Measurements from ENCODE around the gene PEX11B. TPM values are rescaled to one million over a fixed set of nuclear protein-coding genes. Genes with fewer than 3 reads are reported as not detected.

The PEX11B gene
- total RNA-seq, 6 experiments from 2014 or later: 12.3 to 23.0 (median 15.2) TPM

DNA sequence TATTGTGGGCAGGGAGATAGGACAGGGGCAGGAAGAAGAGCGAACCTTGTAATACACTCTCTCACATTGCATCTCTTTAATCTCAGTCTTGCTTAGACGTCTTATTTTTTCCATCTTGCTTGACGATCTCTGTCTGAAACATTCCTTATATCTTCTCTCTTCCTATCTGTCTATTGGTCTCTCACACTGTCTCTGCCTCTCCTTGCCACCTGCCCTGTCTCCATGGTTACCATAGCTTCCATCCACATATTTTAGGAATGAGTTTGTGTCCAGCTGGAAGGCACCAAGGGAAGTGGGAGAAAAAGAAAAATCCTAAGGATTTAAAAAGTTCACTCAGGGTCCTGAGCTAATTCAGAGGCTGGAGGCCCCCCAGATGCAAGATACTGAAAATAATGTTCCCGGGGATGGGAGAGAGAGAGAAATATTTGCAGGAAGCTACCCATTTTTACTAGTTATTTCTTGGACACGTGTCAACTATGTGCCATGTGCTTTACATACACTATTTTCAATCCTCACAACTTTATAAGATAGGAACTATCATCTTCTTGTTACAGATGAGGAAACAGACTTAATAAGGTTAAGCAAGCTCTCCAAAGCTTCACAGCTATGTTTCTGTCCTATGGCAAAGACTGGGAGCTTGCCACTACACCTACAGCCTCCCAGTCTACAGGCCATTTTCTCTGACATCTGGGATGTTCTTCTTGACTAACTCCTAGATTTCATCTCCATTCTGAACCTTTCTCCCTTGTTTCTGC is 44.9 kb upstream of the PEX11B start:
- 58% methylated on average over 5 of the region's 5 CpGs for WGBS (ENCODE audit: insufficient coverage, low coverage, low lambda C conversion rate, missing lambda C conversion rate)
- Histone ChIP-seq H3K4me3 (peak overlapping the region; percentile 62 to 74 (median 63)), H3K27me3 (no peaks in the 10 kb centered on the region), H3K36me3 (no peaks in the 10 kb centered on the region), H3K27ac (peak overlapping the region; percentile 59 to 79 (median 74)), H3K9me3 (no peaks in the 10 kb centered on the region), H3K4me1 (peaks cover 0 to 32% (median 8%) of the 10 kb centered on the region in 4 donors)
- TF ChIP-seq, protein P1, sequence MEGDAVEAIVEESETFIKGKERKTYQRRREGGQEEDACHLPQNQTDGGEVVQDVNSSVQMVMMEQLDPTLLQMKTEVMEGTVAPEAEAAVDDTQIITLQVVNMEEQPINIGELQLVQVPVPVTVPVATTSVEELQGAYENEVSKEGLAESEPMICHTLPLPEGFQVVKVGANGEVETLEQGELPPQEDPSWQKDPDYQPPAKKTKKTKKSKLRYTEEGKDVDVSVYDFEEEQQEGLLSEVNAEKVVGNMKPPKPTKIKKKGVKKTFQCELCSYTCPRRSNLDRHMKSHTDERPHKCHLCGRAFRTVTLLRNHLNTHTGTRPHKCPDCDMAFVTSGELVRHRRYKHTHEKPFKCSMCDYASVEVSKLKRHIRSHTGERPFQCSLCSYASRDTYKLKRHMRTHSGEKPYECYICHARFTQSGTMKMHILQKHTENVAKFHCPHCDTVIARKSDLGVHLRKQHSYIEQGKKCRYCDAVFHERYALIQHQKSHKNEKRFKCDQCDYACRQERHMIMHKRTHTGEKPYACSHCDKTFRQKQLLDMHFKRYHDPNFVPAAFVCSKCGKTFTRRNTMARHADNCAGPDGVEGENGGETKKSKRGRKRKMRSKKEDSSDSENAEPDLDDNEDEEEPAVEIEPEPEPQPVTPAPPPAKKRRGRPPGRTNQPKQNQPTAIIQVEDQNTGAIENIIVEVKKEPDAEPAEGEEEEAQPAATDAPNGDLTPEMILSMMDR (IDR thresholded peaks at IDR 0.05): no peak
- no peak for TF ChIP-seq POLR2A (IDR thresholded peaks at IDR 0.05)
- DNase-seq: no peak
- intact Hi-C loops (cut with DNase I): no loop called here
- no peak for ATAC-seq

DNA sequence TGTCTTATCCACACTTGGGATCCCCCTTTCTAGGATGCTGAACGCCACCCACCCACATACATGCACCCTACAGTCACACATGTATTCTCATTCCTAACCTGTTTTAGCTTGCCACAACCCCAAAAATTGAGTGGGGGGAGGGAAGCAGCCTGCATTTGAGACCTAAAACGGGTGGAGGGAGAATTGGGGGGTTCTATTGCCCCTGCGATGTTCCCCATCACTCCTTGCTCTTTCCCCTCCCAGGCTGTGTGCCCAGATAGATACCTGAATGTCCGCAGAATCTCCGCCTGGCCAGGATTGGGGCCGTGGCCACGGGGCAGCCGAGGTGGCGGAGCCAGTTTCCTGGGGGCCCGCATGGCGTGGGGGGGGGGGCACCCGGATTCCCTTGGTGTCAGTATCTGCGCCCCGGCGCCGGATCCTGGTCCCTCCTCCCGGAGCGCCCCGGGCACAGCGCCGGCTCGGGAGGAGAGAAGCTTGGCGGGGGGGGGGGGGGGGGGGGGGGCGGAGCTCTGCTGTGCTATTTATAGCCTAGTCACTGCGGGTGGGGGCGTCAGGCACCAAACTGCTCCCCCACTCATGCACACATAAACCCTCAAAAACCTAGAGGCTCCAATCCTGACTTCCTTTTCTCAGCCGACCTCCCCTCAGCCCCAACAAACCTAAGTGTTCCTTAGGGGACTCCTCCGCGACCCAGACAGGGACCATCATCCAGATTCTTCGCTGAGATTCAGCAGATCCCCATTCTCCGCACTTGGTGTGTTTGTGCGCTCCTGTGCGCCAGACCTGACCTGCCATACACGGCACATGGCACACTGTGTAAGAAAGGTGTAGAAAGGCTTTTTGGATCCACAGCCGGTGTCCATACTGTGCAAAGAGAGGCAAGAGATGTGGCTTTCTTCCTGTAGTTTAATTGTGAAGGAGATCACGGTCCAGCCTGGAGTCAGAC is 43.9 kb upstream of the PEX11B start:
- TF ChIP-seq POLR2A (IDR thresholded peaks at IDR 0.05): no peak
- TF ChIP-seq, protein P1 (IDR thresholded peaks at IDR 0.05): no peak
- intact Hi-C loops (cut with DNase I): no loop called here
- H3K9me3 ChIP-seq: no peaks in the 10 kb centered on the region
- no peak overlapping the region for H3K27ac ChIP-seq
- ATAC-seq (no peak), DNase-seq (peak in 2 of 3 donors; percentile 48 to 59)
- peak overlapping the region; percentile 20 to 67 (median 55) for H3K4me3 ChIP-seq
- H3K27me3 ChIP-seq: no peaks in the 10 kb centered on the region
- peaks cover 0 to 36% (median 10%) of the 10 kb centered on the region in 4 donors for H3K4me1 ChIP-seq
- H3K36me3 ChIP-seq: no peaks in the 10 kb centered on the region
- 29% methylated on average over 16 of the region's 36 CpGs for whole genome bisulfite sequencing (ENCODE audit: insufficient coverage, low coverage, low lambda C conversion rate, missing lambda C conversion rate)

DNA sequence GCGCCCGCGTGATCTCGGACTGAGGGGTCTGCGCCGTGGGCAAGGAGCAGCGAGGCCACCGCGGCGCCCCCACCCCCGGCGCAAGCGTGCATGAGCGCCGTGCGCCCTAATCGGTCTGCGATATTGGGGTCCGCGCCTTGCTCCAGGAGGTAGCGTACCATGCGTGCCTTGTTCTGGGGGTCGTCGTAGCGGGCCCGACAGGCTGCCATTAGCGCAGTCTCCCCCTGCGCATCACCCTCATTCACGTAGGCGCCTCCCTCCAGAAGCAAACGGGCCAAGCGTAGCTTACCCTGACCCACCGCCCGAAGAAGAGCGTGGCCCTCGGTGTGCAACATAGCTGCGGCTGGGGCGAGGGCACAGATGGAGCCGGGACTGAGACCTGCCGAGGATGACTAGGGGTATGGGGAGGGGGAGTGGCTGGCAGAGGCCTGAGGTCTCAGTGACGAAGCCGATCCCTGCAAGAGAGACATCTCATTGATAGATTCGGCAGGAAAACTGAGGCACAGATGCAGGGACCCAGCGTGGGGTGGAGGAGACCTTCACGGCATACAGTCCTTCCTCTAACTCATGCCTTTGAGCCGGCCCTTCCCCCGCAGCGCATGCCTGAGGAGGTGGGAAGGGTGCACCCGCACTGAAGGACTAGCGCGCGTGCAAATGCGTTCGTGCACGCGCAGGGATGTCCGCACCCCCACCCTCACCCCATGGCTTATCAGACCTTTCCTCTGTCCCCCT is 43.1 kb upstream of the PEX11B start:
- H3K4me1 ChIP-seq: peaks cover 0 to 40% (median 10%) of the 10 kb centered on the region in 4 donors
- H3K36me3 ChIP-seq: no peaks in the 10 kb centered on the region
- 0% methylated on average over 7 of the region's 57 CpGs for WGBS (ENCODE audit: insufficient coverage, low coverage, low lambda C conversion rate, missing lambda C conversion rate)
- no peak for ATAC-seq
- TF ChIP-seq, protein P1 (IDR thresholded peaks at IDR 0.05): no peak
- TF ChIP-seq POLR2A (IDR thresholded peaks at IDR 0.05): no peak
- H3K9me3 ChIP-seq: no peaks in the 10 kb centered on the region
- H3K27ac ChIP-seq: peak overlapping the region in 2 of 3 donors; percentile 77 to 78
- no peaks in the 10 kb centered on the region for H3K27me3 ChIP-seq
- peak in 1 of 3 donors; percentile 53 for DNase-seq
- peak overlapping the region; percentile 55 to 67 (median 64) for H3K4me3 ChIP-seq
- intact Hi-C loops (cut with DNase I): no loop called here

DNA sequence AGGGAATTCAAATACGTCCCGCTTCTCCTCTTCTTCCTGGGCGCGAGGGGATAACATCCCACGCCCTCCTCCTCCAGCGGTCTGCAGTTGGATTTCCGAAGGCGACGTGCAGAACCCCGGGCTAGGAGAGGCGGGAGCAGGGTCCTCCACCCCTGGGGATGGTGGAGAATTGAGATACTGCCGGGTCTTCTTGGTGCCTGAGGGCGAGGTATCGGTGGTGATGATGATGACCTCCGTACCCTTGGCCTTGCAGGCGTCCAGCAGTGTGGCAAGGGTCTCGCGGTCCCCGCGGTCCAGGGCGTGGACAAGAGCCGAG is 42.5 kb upstream of the PEX11B start:
- Histone ChIP-seq H3K27me3 (no peaks in the 10 kb centered on the region), H3K36me3 (no peaks in the 10 kb centered on the region), H3K9me3 (no peaks in the 10 kb centered on the region), H3K4me1 (peaks cover 0 to 45% (median 11%) of the 10 kb centered on the region in 4 donors), H3K4me3 (peak overlapping the region; percentile 55 to 67 (median 64)), H3K27ac (peak overlapping the region; percentile 66 to 78 (median 77))
- DNase-seq: peak in 1 of 3 donors; percentile 62
- 0% methylated on average over 3 of the region's 22 CpGs for WGBS (ENCODE audit: insufficient coverage, low coverage, low lambda C conversion rate, missing lambda C conversion rate)
- intact Hi-C loops (cut with DNase I): no loop called here
- TF ChIP-seq, protein P1 (IDR thresholded peaks at IDR 0.05): no peak
- no peak for TF ChIP-seq POLR2A (IDR thresholded peaks at IDR 0.05)
- no peak for ATAC-seq

Data from right lobe of liver (tissue), 6 donors.